ENCODE data around the gene AP2B1.

DNA sequence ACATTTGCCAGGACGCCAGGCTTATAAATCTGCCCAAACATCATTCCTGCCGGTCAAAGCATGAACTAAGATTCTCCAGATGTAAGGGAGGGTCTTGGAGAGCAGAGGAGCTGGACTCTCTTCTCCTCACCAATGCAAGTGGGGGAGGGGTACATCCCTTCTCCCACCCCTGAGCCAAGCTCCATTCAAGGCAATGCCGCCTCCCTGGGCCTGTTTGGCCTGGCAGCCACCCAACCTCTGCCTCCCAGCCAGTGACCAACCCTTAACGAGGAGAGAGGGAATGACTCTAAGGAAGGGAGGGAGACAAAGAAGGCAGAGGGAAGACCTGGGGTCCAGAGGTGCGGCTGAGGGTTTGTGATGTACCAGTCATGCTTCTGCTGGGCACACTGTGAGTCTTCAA is 187.4 kb downstream of the AP2B1 start:
- TF ChIP-seq, protein P1, sequence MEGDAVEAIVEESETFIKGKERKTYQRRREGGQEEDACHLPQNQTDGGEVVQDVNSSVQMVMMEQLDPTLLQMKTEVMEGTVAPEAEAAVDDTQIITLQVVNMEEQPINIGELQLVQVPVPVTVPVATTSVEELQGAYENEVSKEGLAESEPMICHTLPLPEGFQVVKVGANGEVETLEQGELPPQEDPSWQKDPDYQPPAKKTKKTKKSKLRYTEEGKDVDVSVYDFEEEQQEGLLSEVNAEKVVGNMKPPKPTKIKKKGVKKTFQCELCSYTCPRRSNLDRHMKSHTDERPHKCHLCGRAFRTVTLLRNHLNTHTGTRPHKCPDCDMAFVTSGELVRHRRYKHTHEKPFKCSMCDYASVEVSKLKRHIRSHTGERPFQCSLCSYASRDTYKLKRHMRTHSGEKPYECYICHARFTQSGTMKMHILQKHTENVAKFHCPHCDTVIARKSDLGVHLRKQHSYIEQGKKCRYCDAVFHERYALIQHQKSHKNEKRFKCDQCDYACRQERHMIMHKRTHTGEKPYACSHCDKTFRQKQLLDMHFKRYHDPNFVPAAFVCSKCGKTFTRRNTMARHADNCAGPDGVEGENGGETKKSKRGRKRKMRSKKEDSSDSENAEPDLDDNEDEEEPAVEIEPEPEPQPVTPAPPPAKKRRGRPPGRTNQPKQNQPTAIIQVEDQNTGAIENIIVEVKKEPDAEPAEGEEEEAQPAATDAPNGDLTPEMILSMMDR (IDR thresholded peaks at IDR 0.05): no peak
- no peak for TF ChIP-seq POLR2A (IDR thresholded peaks at IDR 0.05)
- TF ChIP-seq POLR2AphosphoS5 (IDR thresholded peaks at IDR 0.05): no peak
